CD4-positive, alpha-beta T cell treated with Interleukin-15 for 4 hours (primary cell): ENCODE measurements around the gene NEK6.

Experiments used
- DNase-seq: peaks from one replicate; pipeline ENCODE4 v3.0.0-alpha.2; 2020; ENCODE audit warnings: low spot score

The NEK6 gene

GRCh38 chr9:124261736-124262648 lies 4.2 kb downstream of the NEK6 start:
- no peak for DNase-seq

- DNase-seq, result no peak
Observed at GRCh38 chr9:124262649-124262972, 4.9 kb downstream of the NEK6 start.

GRCh38 chr9:124263213-124263612 lies 5.5 kb downstream of the NEK6 start:
- no peak for DNase-seq

- DNase-seq, result no peak
Observed at GRCh38 chr9:124263800-124264426, 6.2 kb downstream of the NEK6 start.

- no peak for DNase-seq
Observed at GRCh38 chr9:124264823-124265233, 7.1 kb downstream of the NEK6 start.

- DNase-seq, result no peak
Observed at GRCh38 chr9:124265551-124265950, 7.8 kb downstream of the NEK6 start.

- no peak for DNase-seq
Observed at GRCh38 chr9:124266139-124266825, 8.5 kb downstream of the NEK6 start.

- DNase-seq, result no peak
Observed at GRCh38 chr9:124266826-124267201, 9.1 kb downstream of the NEK6 start.

GRCh38 chr9:124267271-124267807 lies 9.6 kb downstream of the NEK6 start:
- DNase-seq, result no peak

GRCh38 chr9:124268248-124268647 lies 10.5 kb downstream of the NEK6 start:
- DNase-seq, result no peak

- DNase-seq, result no peak
Observed at GRCh38 chr9:124268661-124269060, 10.9 kb downstream of the NEK6 start.

GRCh38 chr9:124269556-124269955 lies 11.8 kb downstream of the NEK6 start:
- DNase-seq, result no peak

GRCh38 chr9:124270504-124271335 lies 13.0 kb downstream of the NEK6 start:
- no peak for DNase-seq

GRCh38 chr9:124271660-124272059 lies 13.9 kb downstream of the NEK6 start:
- DNase-seq, result no peak

- DNase-seq, result no peak
Observed at GRCh38 chr9:124272118-124272517, 14.4 kb downstream of the NEK6 start.

- DNase-seq, result no peak
Observed at GRCh38 chr9:124272979-124273378, 15.2 kb downstream of the NEK6 start.

GRCh38 chr9:124273427-124274160 lies 15.8 kb downstream of the NEK6 start:
- no peak for DNase-seq

- no peak for DNase-seq
Observed at GRCh38 chr9:124274226-124274625, 16.5 kb downstream of the NEK6 start.

- DNase-seq, result no peak
Observed at GRCh38 chr9:124274738-124275137, 17.0 kb downstream of the NEK6 start.

GRCh38 chr9:124277420-124277819 lies 19.7 kb downstream of the NEK6 start:
- DNase-seq, result no peak

GRCh38 chr9:124278054-124278540 lies 20.3 kb downstream of the NEK6 start:
- no peak for DNase-seq
